GM18498 (cell line): ENCODE results near the gene RRAD.
A peak's percentile ranks its signal among the peaks of the same experiment; 100 is the strongest.

Experiments
- ATAC-seq: cut with Tn5 transposase; IDR thresholded peaks from one replicate; pipeline ENCODE4 v1.9.1; 2021; ENCODE audit warnings: mild to moderate bottlenecking, moderate library complexity; ENCODE audit not compliant: unreplicated experiment

RRAD gene

DNA sequence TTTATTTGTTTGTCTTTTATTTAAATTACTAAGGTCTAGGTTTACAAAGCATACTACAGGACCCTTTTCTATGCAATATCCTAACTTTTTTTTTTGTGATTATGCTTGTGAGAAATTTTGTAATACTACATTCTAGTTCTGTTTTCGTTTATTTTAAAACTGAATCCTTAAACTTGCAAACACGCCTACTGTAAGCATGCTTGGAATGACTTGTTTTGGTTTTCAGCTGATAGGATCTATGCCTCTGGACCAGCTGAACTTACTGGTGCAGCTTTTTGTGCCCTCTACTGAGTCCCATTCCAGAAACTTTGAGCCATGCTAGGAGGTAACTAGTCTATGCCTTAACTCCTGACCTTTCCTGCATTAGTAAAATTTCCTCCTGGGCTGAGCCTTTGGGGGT is 39.0 kb downstream of the RRAD start:
- ATAC-seq: no peak

DNA sequence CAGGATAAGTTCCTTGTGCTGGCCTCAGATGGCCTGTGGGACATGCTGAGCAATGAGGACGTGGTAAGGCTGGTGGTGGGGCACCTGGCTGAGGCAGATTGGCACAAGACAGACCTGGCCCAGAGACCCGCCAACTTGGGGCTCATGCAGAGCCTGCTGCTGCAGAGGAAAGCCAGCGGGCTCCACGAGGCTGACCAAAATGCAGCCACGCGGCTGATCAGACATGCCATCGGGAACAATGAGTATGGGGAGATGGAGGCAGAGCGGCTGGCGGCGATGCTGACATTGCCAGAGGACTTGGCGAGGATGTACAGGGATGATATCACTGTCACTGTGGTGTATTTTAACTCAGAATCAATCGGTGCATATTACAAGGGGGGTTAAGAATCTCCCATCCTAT is 39.8 kb downstream of the RRAD start:
- ATAC-seq: no peak

DNA sequence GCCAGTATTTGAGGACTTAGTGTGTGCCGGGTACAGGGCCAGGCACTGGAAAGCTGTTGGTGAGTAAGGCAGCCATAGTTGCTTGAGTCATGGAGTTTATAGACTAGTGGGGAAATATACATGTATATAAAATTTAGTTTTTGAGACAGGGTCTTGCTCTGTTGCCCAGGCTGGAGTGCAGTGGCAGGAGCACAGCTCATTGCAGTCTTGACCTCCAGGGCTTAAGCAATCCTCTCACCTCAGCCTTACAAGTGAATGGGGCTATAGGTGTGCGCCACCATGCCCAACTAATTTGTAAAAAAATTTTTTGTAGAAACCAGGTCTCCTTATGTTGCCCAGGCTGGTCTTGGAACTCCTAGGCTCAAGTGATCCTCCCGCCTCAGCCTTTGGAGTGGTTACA is 42.6 kb downstream of the RRAD start:
- no peak for ATAC-seq

DNA sequence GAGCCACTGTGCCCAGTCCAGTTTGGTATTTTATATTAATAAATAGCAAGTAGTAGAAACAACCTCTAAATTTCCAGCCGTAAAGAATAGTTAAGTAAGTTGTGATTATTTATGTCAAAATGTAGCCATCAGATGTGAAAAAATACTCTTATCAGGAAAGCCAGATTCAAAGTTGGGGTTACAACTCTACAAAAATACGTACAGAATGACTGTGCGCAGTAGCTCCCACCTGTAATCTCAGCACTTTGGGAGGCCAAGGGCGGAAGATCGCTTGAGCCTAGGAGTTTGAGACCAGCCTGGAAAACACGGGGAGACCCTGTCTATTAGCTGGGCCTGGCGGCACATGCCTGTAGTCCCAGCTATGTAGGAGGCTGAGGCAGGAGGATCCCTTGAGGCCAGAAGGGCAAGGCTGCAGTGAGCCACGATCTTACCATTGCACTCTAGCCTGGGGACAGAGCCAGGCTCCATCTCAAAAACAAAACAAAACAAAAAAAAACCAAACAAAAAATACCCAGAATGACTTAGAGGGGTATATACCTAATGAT is 43.3 kb downstream of the RRAD start:
- no peak for ATAC-seq

DNA sequence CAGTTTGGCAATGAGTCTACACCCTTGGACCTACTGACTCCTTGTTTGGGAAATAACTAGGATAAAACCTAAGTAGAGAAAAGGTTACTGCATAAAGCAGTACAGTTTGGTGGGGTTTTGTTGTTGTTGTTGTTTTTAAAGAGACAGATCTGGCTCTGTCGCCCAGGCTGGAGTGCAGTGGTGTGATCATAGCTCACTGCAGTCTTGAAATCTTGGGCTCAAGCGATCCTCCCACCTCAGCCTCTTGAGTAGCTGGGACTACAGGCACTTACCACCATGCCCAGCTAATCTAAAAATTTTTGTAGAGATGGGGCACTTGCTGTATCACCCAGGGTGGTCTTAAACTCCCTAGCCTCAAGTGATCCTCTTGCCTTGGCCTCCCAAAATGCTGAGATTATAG is 43.8 kb downstream of the RRAD start:
- ATAC-seq: no peak

DNA sequence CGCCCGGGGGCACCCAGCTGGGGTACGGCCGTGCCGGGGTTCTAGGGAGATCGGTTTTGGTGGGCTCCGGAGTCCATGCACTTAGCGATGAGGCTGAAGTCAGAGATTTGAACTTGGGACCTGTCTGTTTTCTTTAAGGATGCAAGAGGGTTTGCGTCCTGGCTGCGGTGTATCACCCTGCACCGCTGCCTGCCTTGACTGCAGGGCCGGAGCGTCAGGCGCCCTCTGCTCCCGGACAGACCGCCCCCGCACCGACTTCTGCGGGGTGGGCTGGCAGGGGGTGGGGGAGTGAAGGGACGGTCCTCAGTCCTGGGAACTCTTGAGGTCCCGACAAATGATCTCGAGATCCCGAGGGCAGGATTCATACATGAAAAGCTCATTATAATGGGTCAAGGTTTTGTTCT is 44.3 kb downstream of the RRAD start:
- ATAC-seq: no peak

DNA sequence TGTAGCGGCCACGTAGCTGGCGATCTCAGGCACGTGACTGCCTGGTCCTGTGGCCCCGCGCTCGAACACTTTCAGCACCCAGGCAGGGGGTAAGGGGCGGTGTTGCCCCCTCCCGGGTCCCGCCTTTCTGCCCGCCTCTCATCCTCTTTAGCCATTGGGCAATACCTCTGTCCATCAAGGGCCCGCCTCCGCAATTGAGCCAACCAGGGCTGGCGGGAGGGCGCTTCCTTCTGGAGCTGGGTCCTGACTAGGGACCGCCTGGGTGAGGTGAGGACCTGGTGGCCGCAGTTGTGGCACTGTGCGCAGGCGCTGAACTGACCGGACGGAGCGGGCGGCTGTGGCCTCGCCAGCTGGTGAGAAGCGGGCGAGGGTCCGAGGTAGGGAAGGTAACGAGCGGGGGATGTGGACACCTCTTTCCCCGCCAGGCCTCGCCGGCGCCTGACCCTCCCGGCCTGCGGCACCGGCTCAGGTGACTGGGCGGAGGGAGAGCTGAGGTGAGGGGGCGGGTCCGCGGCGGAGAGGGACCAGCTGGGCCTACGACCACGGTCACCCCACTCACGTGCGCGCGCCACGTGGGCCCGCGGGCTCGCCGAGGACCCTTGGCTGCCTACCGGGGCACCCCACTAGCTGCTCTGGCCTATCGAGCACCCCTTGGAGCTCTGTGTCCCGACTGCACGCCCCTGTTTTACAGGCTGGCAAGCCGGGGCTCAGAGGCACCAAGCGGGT is 44.9 kb downstream of the RRAD start, which contains the start of gene PDP2:
Gene PDP2, plus strand, starts transcription at position 228 of the 726 bp plus-strand sequence. CDS start 3,770 bp downstream, outside the sequence.
- ATAC-seq: peak; percentile 95

DNA sequence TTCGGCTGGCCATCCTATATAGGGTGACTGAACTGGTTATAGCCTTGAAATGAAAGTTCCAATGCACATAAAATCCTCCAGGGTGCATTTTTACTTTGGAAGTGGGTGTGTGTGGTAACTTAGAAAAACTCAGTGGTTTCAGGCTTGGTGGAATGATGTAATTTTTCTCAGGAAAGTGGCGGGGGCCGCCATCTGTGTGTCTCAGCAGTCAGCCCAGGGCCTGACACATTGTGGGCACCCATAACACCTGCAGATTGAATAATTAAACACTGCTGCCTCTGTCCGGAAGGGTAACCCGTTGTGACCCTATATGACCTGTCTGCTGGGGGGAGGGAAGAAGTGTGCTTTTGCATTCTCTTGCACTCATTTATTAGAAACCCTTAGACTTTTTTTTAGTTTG is 47.3 kb downstream of the RRAD start:
- no peak for ATAC-seq

DNA sequence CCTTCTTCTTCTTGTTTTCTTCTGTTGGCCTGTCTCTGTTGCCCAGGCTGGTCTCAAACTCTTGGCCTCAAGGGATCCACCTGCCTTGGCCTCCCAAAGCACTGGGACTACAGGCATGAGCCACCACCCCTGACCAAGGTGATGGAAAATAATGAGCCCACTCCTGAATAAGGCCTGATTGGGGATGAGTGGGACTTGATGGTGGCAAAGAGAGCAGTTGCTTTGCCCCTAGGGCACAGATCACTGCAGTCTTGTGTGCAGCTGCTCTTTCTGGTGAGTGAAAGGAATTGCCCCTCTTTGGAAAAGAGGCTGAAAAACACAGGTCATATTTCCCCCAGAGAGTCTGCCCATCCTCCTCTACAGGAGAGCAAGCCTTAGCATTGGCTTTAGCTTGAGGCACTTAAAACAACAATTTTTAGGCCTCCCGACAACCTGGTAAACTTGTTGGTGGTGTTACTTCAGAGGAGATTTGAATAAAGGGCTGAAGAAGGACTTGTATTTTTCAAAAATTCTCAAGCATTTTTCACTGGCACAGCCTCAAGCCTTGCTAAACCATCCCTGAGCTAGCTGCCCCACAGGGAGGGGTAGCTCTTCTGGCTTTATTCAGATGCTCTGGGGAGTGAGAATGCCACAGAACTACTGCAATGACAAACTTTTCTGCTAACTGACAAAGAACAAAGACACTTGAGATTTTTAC is 51.1 kb downstream of the RRAD start:
- no peak for ATAC-seq

DNA sequence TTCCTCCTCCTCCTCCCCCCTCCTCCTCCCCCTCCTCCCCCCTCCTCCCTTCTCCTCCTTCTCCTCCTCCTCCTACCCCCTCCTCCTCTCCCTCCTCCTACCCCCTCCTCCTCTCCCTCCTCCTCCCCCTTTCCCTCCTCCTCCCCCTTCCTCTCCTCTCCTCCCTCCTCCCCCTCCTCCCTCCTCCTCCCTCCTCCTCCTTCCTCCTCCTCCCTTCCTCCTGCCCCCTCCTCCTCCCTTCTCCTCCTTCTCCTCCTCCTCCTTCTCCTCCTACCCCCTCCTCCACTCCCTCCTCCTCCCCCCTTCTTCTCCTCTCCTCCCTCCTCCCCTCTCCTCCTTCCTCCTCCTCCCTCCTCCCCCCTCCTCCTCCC is 51.7 kb downstream of the RRAD start:
- no peak for ATAC-seq

DNA sequence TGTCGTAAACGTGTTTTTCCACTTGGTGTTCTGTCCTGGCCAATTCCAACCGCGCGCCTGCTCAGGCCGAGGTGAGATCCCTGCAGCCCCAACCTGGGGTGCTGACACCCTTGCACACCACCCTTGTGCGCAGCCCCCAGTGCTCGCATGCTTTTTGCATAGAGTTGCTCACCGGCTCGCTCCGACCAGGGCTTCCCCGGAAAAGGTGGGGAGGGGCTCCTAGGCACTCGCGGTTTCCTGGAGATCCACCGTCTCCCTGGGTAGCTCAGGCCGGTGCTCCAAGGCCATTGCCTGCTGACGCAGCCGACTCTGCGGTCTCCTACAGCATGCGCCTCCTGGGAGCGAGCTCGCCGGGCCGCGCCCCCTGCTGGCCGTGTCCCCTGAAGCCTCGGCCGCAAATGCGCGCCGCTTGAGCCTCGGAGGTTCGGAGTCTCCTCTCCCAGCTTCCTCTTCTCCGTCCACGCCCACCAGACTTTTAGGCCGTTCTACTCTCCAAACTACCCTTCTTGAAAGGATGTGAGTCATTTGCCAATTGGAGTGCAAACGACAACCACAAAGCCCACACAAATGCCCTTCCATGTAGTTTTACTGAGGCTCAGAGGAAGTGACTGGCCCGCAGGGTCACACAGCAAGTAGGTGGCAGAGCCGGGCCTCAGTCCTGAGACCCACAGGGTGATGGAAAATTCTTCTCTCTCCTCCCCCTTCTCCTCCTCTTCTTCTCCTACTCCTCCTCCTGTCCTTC is 52.2 kb downstream of the RRAD start:
- ATAC-seq: peak; percentile 86

DNA sequence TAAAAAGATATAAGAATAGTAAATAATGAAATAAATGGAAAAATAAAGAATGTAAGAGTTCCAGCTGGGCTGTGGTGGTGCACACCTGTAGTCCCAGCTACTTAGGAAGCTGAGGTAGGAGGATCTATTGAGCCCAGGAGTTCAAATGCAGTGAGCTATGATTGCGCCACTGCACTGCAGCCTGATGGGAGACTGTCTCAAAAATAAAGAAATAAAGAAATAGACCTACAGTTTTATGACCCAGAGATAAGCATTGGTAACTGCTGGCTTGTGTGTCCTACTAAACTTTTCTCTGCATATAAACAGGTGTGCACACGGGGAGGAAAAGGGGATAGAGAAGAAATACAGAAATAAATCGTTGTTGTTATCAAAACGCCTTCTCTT is 52.8 kb downstream of the RRAD start:
- ATAC-seq: no peak

DNA sequence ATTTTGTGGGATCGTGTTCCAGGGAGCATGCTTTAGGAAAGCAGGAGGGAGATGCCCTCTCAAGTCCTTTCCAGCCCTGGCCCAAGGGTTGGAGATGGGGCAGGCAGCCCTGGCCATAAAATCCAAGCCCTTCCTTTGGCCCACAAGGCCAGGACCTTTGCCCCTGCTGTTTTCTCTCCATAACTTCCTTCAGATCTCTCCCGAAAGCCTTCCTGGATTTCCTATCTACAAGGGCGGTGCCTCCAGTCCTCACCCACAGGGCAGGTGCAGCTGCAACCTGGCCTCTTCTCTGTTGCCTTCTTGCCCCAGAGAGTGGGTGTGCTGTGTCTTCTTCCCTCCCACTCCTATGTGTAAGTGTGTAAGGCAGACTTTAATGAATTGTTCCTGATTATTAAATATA is 53.5 kb downstream of the RRAD start:
- ATAC-seq: no peak
